ENCODE data around the gene BCL3.

The BCL3 gene

GRCh38 chr19:44748426-44749254 lies at the start of gene BCL3:
TSS of gene BCL3 (plus strand) at chr19:44748708. CDS start at chr19:44748791, 83 bp downstream.
- no peak for TF ChIP-seq CTCF (IDR thresholded peaks at IDR 0.05; ENCODE audit: control insufficient read depth, insufficient read depth, low read depth, low read length, missing control alignments)
- H3K4me3 ChIP-seq (ENCODE audit: control insufficient read depth, low read depth, low read length), result peak within 1 kb of the TSS; percentile 70
- DNase-seq (ENCODE audit: low read depth), result no peak

GRCh38 chr19:44700547-44700946 lies 48.0 kb upstream of the BCL3 start:
- TF ChIP-seq CTCF (IDR thresholded peaks at IDR 0.05; ENCODE audit: control insufficient read depth, insufficient read depth, low read depth, low read length, missing control alignments), result no peak
- no peak overlapping the region for H3K4me3 ChIP-seq (ENCODE audit: control insufficient read depth, low read depth, low read length)

GRCh38 chr19:44701228-44701627 lies 47.3 kb upstream of the BCL3 start:
- no peak for TF ChIP-seq CTCF (IDR thresholded peaks at IDR 0.05; ENCODE audit: control insufficient read depth, insufficient read depth, low read depth, low read length, missing control alignments)
- DNase-seq (ENCODE audit: low read depth), result no peak
- no peak overlapping the region for H3K4me3 ChIP-seq (ENCODE audit: control insufficient read depth, low read depth, low read length)

More at GRCh38 chr19:44700547-44700946, 48.0 kb upstream of the BCL3 start:
- DNase-seq (ENCODE audit: low read depth), result no peak

- H3K4me3 ChIP-seq (ENCODE audit: control insufficient read depth, low read depth, low read length), result no peak overlapping the region
- TF ChIP-seq CTCF (IDR thresholded peaks at IDR 0.05; ENCODE audit: control insufficient read depth, insufficient read depth, low read depth, low read length, missing control alignments), result no peak
- DNase-seq (ENCODE audit: low read depth), result no peak
Observed at GRCh38 chr19:44702551-44703176, 45.8 kb upstream of the BCL3 start.

DNA sequence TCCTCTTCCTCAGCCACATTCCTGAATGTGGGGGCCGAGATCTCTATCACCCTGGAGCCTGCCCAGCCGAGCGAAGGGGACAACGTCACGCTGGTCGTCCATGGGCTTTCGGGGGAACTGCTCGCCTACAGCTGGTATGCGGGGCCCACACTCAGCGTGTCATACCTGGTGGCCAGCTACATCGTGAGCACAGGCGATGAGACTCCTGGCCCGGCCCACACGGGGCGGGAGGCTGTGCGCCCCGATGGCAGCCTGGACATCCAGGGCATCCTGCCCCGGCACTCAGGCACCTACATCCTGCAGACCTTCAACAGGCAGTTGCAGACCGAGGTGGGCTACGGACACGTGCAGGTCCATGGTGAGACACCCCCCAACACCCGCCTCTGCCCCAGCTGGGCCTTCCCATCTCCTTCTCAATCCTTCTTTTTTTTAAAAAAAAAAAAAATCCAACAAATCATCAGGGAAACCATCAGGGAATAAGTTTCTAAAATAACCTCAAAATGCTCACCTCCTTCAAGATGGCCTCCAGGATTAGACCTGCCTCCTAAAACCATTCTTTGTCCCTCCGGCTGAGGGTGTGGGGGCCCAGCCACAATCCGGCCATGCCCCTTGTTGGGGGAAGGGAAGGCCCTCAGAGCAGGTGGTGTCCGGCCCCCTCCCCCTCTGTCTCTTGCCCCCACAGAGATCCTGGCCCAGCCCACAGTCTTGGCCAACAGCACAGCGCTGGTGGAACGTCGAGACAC lies 45.0 kb upstream of the BCL3 start:
- TF ChIP-seq CTCF (IDR thresholded peaks at IDR 0.05; ENCODE audit: control insufficient read depth, insufficient read depth, low read depth, low read length, missing control alignments), result no peak
- DNase-seq (ENCODE audit: low read depth), result no peak
- H3K4me3 ChIP-seq (ENCODE audit: control insufficient read depth, low read depth, low read length), result no peak overlapping the region

GRCh38 chr19:44704982-44705381 lies 43.5 kb upstream of the BCL3 start:
- no peak for TF ChIP-seq CTCF (IDR thresholded peaks at IDR 0.05; ENCODE audit: control insufficient read depth, insufficient read depth, low read depth, low read length, missing control alignments)
- DNase-seq (ENCODE audit: low read depth), result no peak
- no peak overlapping the region for H3K4me3 ChIP-seq (ENCODE audit: control insufficient read depth, low read depth, low read length)
